ENCODE data around the gene CIAO3. TPM values are rescaled to one million over a fixed set of nuclear protein-coding genes. Genes with fewer than 3 reads are reported as not detected.

Gene CIAO3
- total RNA-seq, 1 experiment from 2014 or later: 50.9 TPM

- no peak overlapping the region for H3K4me3 Mint-ChIP-seq
- peaks cover 29% of the 10 kb centered on the region for H3K4me1 Mint-ChIP-seq
- DNase-seq (ENCODE audit: low spot score): no peak
- H3K27ac Mint-ChIP-seq: no peak overlapping the region; the same call in 1 of the 2 replicates
- no peak for ATAC-seq
- ChIA-PET POLR2A (interaction anchor here (0.6 kb wide), 1 partner anchor 39 kb away, joined by 3 read pairs; no protein-coding TSS in a partner anchor), CTCF (no interaction called here)
- H3K36me3 Mint-ChIP-seq: no peaks in the 10 kb centered on the region
- TF ChIP-seq TCF7 (CRISPR knock-in tag; IDR thresholded peaks at IDR 0.05; ENCODE audit: low read depth) (no peak), ZNF121 (CRISPR knock-in tag; IDR thresholded peaks at IDR 0.05) (peak; percentile 44; the same call in 1 of the 2 replicates)
- no peaks in the 10 kb centered on the region for H3K9me3 Mint-ChIP-seq
- no peaks in the 10 kb centered on the region for H3K27me3 Mint-ChIP-seq (ENCODE audit: low read depth)
Measured at GRCh38 chr16:747978-748746, 7.4 kb upstream of the CIAO3 start.

- no peak for ATAC-seq
- Mint-ChIP-seq H3K4me1 (peaks cover 16% of the 10 kb centered on the region), H3K27ac (no peak overlapping the region), H3K36me3 (no peaks in the 10 kb centered on the region), H3K27me3 (ENCODE audit: low read depth) (no peaks in the 10 kb centered on the region), H3K9me3 (no peaks in the 10 kb centered on the region), H3K4me3 (no peak overlapping the region)
- DNase-seq (ENCODE audit: low spot score): no peak
- POLR2A ChIA-PET: no interaction called here
- no peak for TF ChIP-seq NFATC4 (CRISPR knock-in tag; IDR thresholded peaks at IDR 0.05)
- TF ChIP-seq JUN (CRISPR knock-in tag; IDR thresholded peaks at IDR 0.05): no peak
- TF ChIP-seq RELA (CRISPR knock-in tag; IDR thresholded peaks at IDR 0.05; ENCODE audit: borderline replicate concordance): no peak
- TF ChIP-seq ZNF396 (CRISPR knock-in tag; IDR thresholded peaks at IDR 0.05; ENCODE audit: borderline replicate concordance): no peak
- TF ChIP-seq GABPB1 (CRISPR knock-in tag; IDR thresholded peaks at IDR 0.05): no peak
- TF ChIP-seq USF2 (CRISPR knock-in tag; IDR thresholded peaks at IDR 0.05): no peak
- TF ChIP-seq ATF1 (CRISPR knock-in tag; IDR thresholded peaks at IDR 0.05): no peak
- TF ChIP-seq, protein P1, sequence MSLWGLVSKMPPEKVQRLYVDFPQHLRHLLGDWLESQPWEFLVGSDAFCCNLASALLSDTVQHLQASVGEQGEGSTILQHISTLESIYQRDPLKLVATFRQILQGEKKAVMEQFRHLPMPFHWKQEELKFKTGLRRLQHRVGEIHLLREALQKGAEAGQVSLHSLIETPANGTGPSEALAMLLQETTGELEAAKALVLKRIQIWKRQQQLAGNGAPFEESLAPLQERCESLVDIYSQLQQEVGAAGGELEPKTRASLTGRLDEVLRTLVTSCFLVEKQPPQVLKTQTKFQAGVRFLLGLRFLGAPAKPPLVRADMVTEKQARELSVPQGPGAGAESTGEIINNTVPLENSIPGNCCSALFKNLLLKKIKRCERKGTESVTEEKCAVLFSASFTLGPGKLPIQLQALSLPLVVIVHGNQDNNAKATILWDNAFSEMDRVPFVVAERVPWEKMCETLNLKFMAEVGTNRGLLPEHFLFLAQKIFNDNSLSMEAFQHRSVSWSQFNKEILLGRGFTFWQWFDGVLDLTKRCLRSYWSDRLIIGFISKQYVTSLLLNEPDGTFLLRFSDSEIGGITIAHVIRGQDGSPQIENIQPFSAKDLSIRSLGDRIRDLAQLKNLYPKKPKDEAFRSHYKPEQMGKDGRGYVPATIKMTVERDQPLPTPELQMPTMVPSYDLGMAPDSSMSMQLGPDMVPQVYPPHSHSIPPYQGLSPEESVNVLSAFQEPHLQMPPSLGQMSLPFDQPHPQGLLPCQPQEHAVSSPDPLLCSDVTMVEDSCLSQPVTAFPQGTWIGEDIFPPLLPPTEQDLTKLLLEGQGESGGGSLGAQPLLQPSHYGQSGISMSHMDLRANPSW (CRISPR knock-in tag; conservative IDR thresholded peaks at IDR 0.05; ENCODE audit: low read depth): no peak
- TF ChIP-seq CREB1 (CRISPR knock-in tag; IDR thresholded peaks at IDR 0.05): no peak
- no peak for TF ChIP-seq ZBTB43 (CRISPR knock-in tag; IDR thresholded peaks at IDR 0.05)
- CTCF ChIA-PET: no interaction called here
Measured at GRCh38 chr16:746637-747036, 5.8 kb upstream of the CIAO3 start.

- Mint-ChIP-seq H3K36me3 (no peaks in the 10 kb centered on the region), H3K27ac (no peak overlapping the region), H3K27me3 (ENCODE audit: low read depth) (no peaks in the 10 kb centered on the region), H3K4me3 (no peak overlapping the region), H3K9me3 (no peaks in the 10 kb centered on the region), H3K4me1 (peaks cover 7% of the 10 kb centered on the region)
- POLR2A ChIA-PET: no interaction called here
- DNase-seq (ENCODE audit: low spot score) (peak; percentile 90), ATAC-seq (peak; percentile 87)
- CTCF ChIA-PET: interaction anchor here (0.6 to 1.8 kb wide), 5 partner anchors 14 to 1770 kb away, joined by 3 to 18 read pairs (median 10); partner anchors contain the start of genes CHTF18, METRN and RPUSD1
- TF ChIP-seq, protein P2, sequence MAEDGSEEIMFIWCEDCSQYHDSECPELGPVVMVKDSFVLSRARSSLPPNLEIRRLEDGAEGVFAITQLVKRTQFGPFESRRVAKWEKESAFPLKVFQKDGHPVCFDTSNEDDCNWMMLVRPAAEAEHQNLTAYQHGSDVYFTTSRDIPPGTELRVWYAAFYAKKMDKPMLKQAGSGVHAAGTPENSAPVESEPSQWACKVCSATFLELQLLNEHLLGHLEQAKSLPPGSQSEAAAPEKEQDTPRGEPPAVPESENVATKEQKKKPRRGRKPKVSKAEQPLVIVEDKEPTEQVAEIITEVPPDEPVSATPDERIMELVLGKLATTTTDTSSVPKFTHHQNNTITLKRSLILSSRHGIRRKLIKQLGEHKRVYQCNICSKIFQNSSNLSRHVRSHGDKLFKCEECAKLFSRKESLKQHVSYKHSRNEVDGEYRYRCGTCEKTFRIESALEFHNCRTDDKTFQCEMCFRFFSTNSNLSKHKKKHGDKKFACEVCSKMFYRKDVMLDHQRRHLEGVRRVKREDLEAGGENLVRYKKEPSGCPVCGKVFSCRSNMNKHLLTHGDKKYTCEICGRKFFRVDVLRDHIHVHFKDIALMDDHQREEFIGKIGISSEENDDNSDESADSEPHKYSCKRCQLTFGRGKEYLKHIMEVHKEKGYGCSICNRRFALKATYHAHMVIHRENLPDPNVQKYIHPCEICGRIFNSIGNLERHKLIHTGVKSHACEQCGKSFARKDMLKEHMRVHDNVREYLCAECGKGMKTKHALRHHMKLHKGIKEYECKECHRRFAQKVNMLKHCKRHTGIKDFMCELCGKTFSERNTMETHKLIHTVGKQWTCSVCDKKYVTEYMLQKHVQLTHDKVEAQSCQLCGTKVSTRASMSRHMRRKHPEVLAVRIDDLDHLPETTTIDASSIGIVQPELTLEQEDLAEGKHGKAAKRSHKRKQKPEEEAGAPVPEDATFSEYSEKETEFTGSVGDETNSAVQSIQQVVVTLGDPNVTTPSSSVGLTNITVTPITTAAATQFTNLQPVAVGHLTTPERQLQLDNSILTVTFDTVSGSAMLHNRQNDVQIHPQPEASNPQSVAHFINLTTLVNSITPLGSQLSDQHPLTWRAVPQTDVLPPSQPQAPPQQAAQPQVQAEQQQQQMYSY (CRISPR knock-in tag; IDR thresholded peaks at IDR 0.05): 0 out of 2 replicates have a peak, but pooled peaks have one; percentile 17
- no peak for TF ChIP-seq ZNF263 (CRISPR knock-in tag; IDR thresholded peaks at IDR 0.05; ENCODE audit: low read depth)
Measured at GRCh38 chr16:745739-746138, 4.9 kb upstream of the CIAO3 start.
